H9 (cell line): ENCODE measurements around the gene OR2AT4. TPM values are rescaled to one million over a fixed set of nuclear protein-coding genes. Genes with fewer than 3 reads are reported as not detected.

Experiments used
- DNase-seq: peaks from one replicate; pipeline ENCODE4 v3.0.0-alpha.2; 2017
- H2AFZ ChIP-seq: one replicate; pipeline ENCODE4 v1.6.1; 2013; ENCODE audit warnings: mild to moderate bottlenecking, low read length, control low read depth, moderate library complexity
- H2AK5ac ChIP-seq: 2 replicates; pipeline ENCODE4 v1.6.1; 2013; ENCODE audit warnings: low read length, control low read depth, mixed read lengths; ENCODE audit not compliant: insufficient read length
- H2BK120ac ChIP-seq: one replicate; pipeline ENCODE4 v1.6.1; 2013; ENCODE audit warnings: low read depth, mild to moderate bottlenecking, low read length, control low read depth, inconsistent platforms; ENCODE audit not compliant: poor library complexity, severe bottlenecking
- H2BK12ac ChIP-seq: 2 replicates; pipeline ENCODE4 v1.6.1; 2013; ENCODE audit warnings: low read length, control low read depth, mixed read lengths, low read depth; ENCODE audit not compliant: insufficient read length
- H2BK15ac ChIP-seq: 2 replicates; pipeline ENCODE4 v1.6.1; 2013; ENCODE audit warnings: low read depth, low read length, control low read depth
- H2BK20ac ChIP-seq: one replicate; pipeline ENCODE4 v1.6.1; 2013; ENCODE audit warnings: low read depth, mild to moderate bottlenecking, low read length, control low read depth, inconsistent platforms; ENCODE audit not compliant: poor library complexity, severe bottlenecking
- H2BK5ac ChIP-seq: 2 replicates; pipeline ENCODE4 v1.6.1; 2013; ENCODE audit warnings: low read length, control low read depth, mixed read lengths; ENCODE audit not compliant: insufficient read length
- H3K14ac ChIP-seq: 2 replicates; pipeline ENCODE4 v1.6.1; 2013; ENCODE audit warnings: low read length, control low read depth; ENCODE audit not compliant: insufficient read depth
- H3K18ac ChIP-seq: 2 replicates; pipeline ENCODE4 v1.6.1; 2013; ENCODE audit warnings: low read depth, mild to moderate bottlenecking, mixed read lengths, low read length, control low read depth; ENCODE audit not compliant: insufficient read length
- H3K23ac ChIP-seq: 2 replicates; pipeline ENCODE4 v1.6.1; 2013; ENCODE audit warnings: low read length, control low read depth, mixed read lengths, low read depth; ENCODE audit not compliant: insufficient read length
- H3K23me2 ChIP-seq: 2 replicates; pipeline ENCODE4 v1.6.1; 2013; ENCODE audit warnings: low read depth, mild to moderate bottlenecking, mixed read lengths, low read length, control low read depth; ENCODE audit not compliant: insufficient read length, poor library complexity, severe bottlenecking
- H3K27ac ChIP-seq: 2 replicates; pipeline ENCODE4 v1.5.1; 2013; ENCODE audit warnings: low read length, control low read depth, mixed read lengths, low read depth; ENCODE audit not compliant: insufficient read length
- H3K27me3 ChIP-seq: 2 replicates; pipeline ENCODE4 v1.6.1; 2013; ENCODE audit warnings: low read length, control low read depth, inconsistent platforms; ENCODE audit not compliant: insufficient read depth
- H3K4ac ChIP-seq: 2 replicates; pipeline ENCODE4 v1.6.1; 2013; ENCODE audit warnings: low read depth, mild to moderate bottlenecking, control low read depth, inconsistent platforms, low read length, moderate library complexity
- H3K4me1 ChIP-seq: 2 replicates; pipeline ENCODE4 v1.6.1; 2013; ENCODE audit warnings: low read length, control low read depth, inconsistent platforms; ENCODE audit not compliant: insufficient read depth
- H3K4me2 ChIP-seq: 2 replicates; pipeline ENCODE4 v1.6.1; 2013; ENCODE audit warnings: low read length, control low read depth, mixed read lengths; ENCODE audit not compliant: insufficient read length, insufficient read depth
- H3K56ac ChIP-seq: 2 replicates; pipeline ENCODE4 v1.6.1; 2013; ENCODE audit warnings: low read depth, mild to moderate bottlenecking, mixed read lengths, low read length, control low read depth; ENCODE audit not compliant: insufficient read length
- H3K79me1 ChIP-seq: 2 replicates; pipeline ENCODE4 v1.6.1; 2013; ENCODE audit warnings: low read depth, mild to moderate bottlenecking, moderate library complexity, low read length, control low read depth, inconsistent platforms; ENCODE audit not compliant: insufficient read depth, poor library complexity, severe bottlenecking
- H3K79me2 ChIP-seq: 2 replicates; pipeline ENCODE4 v1.6.1; 2013; ENCODE audit warnings: low read length, control low read depth, inconsistent platforms; ENCODE audit not compliant: insufficient read depth
- H3K9ac ChIP-seq: 2 replicates; pipeline ENCODE4 v1.6.1; 2013; ENCODE audit warnings: low read length, control low read depth, mixed read lengths; ENCODE audit not compliant: insufficient read length; ENCODE audit errors: extremely low read depth
- H3K9me3 ChIP-seq: one replicate; pipeline ENCODE4 v1.6.1; 2013; ENCODE audit warnings: low read depth, low read length, inconsistent platforms; ENCODE audit not compliant: control insufficient read depth
- H3T11ph ChIP-seq: one replicate; pipeline ENCODE4 v1.6.1; 2013; ENCODE audit warnings: mild to moderate bottlenecking, low read length, control low read depth, inconsistent platforms
- H4K20me1 ChIP-seq: one replicate; pipeline ENCODE4 v1.6.1; 2013; ENCODE audit not compliant: control insufficient read depth, insufficient read length, insufficient read depth
- H4K5ac ChIP-seq: 2 replicates; pipeline ENCODE4 v1.6.1; 2013; ENCODE audit warnings: low read depth, mild to moderate bottlenecking, mixed read lengths, low read length, control low read depth; ENCODE audit not compliant: insufficient read length
- H4K8ac ChIP-seq: replicated peaks from 2 replicates; pipeline ENCODE4 v1.6.1; 2013; ENCODE audit warnings: low read length, control low read depth, mixed read lengths, low read depth; ENCODE audit not compliant: insufficient read length
- H4K91ac ChIP-seq: 2 replicates; pipeline ENCODE4 v1.6.1; 2013; ENCODE audit warnings: low read depth, mild to moderate bottlenecking, moderate library complexity, mixed read lengths, low read length, control low read depth; ENCODE audit not compliant: insufficient read length
- H3K27ac Mint-ChIP-seq, 3 experiments: 2 replicates in 2 of 3; 3 replicates in 1 of 3; pipeline ENCODE4 v1.8.0; 2020 to 2021; ENCODE audit warnings: mixed read lengths in 3 of 3, mild to moderate bottlenecking in 1 of 3, moderate library complexity in 1 of 3
- H3K27me3 Mint-ChIP-seq: 2 replicates; pipeline ENCODE4 v1.8.0; 2021; ENCODE audit warnings: low read depth, mild to moderate bottlenecking, moderate library complexity, mixed read lengths
- H3K36me3 Mint-ChIP-seq, 3 experiments: 2 replicates in 2 of 3; 3 replicates in 1 of 3; pipeline ENCODE4 v1.8.0; 2020 to 2021; ENCODE audit warnings: low read depth in 3 of 3, mixed read lengths in 3 of 3; ENCODE audit not compliant: insufficient read depth in 1 of 3
- H3K4me1 Mint-ChIP-seq, 2 experiments: 2 replicates each; pipeline ENCODE4 v1.8.0; 2020; ENCODE audit warnings: mixed read lengths in 2 of 2
- H3K4me3 Mint-ChIP-seq, 2 experiments: 2 replicates in 1 of 2; 3 replicates in 1 of 2; pipeline ENCODE4 v1.8.0; 2020 to 2021; ENCODE audit warnings: mild to moderate bottlenecking in 2 of 2, mixed read lengths in 2 of 2, moderate library complexity in 1 of 2
- H3K9me3 Mint-ChIP-seq, 2 experiments: 2 replicates in 1 of 2; 3 replicates in 1 of 2; pipeline ENCODE4 v1.8.0; 2020; ENCODE audit warnings: mild to moderate bottlenecking in 2 of 2, mixed read lengths in 2 of 2, moderate library complexity in 1 of 2
- CTCF ChIP-seq: fragments of 200-600 bp; sonication (generic); conservative IDR thresholded peaks from 3 replicates; pipeline ENCODE4 v1.8.0; 2021; ENCODE audit warnings: antibody characterized with exemption, mild to moderate bottlenecking
- WGBS: extraction: QIAGEN DNeasy Blood & Tissue Kit; methylation state at CpG from one replicate; pipeline ENCODE4 v1.1.7; 2013; ENCODE audit warnings: missing lambda C conversion rate, low lambda C conversion rate, mixed read lengths; ENCODE audit not compliant: insufficient read length; ENCODE audit errors: extremely low coverage; 5-methylcytosine and 5-hydroxymethylcytosine counted together
- total RNA-seq: library from RNA; stranded (reverse); gene quantifications from 2 replicates; pipeline ENCODE4 v1.2.1, GENCODE V29; 2021

The OR2AT4 gene
- total RNA-seq, 1 experiment from 2014 or later, result not detected

- no peaks in the 10 kb centered on the region for H4K20me1 ChIP-seq
- H3K4me2 ChIP-seq, result no peak overlapping the region
Observed at GRCh38 chr11:75035911-75036565, 60.6 kb downstream of the OR2AT4 start.

More at GRCh38 chr11:75035911-75036565, 60.6 kb downstream of the OR2AT4 start:
- H3K4me1 Mint-ChIP-seq, result peaks cover 7 to 9% of the 10 kb centered on the region in 2 experiments
- Histone ChIP-seq H2BK20ac (no peak overlapping the region), H3K27me3 (no peaks in the 10 kb centered on the region), H4K8ac (no peak overlapping the region), H4K91ac (no peak overlapping the region), H3K18ac (no peak overlapping the region), H3K79me2 (no peaks in the 10 kb centered on the region), H2AFZ (no peak overlapping the region), H2BK15ac (no peak overlapping the region), H3K23me2 (no peaks in the 10 kb centered on the region), H2AK5ac (no peak overlapping the region), H3K9ac (no peak overlapping the region), H3K9me3 (no peaks in the 10 kb centered on the region), H2BK120ac (no peak overlapping the region), H3K14ac (no peak overlapping the region), H2BK5ac (no peak overlapping the region), H3K4ac (no peak overlapping the region), H3K4me1 (no peaks in the 10 kb centered on the region), H2BK12ac (no peak overlapping the region), H3K23ac (no peak overlapping the region), H3T11ph (no peak overlapping the region), H4K5ac (no peak overlapping the region), H3K27ac (no peak overlapping the region), H3K79me1 (no peaks in the 10 kb centered on the region), H3K56ac (no peak overlapping the region)
- no peak overlapping the region; a peak in 1 of 5 replicates for H3K4me3 Mint-ChIP-seq
- H3K9me3 Mint-ChIP-seq, result peaks cover 6 to 10% of the 10 kb centered on the region in 2 experiments
- H3K27me3 Mint-ChIP-seq, result no peaks in the 10 kb centered on the region; the same call in 1 of the 2 replicates
- peaks cover 2 to 14% (median 9%) of the 10 kb centered on the region in 3 experiments; a peak in 6 of 7 replicates for H3K36me3 Mint-ChIP-seq
- WGBS, result no CpG with 5 or more reads among the region's 3 CpGs
- no peak for TF ChIP-seq CTCF
- H3K27ac Mint-ChIP-seq, result peak overlapping the region in 1 of 3 experiments; percentile 39; a peak in 1 of 7 replicates
- DNase-seq, result peak; percentile 23
